Epithelial cell of proximal tubule (primary cell): ENCODE data around the gene MACROH2A2. TPM values are rescaled to one million over a fixed set of nuclear protein-coding genes. Genes with fewer than 3 reads are reported as not detected.
"Not testable (repeated sequence)": the region's sequence is repeated elsewhere in the genome, so short reads cannot be mapped to it uniquely, and the experiment has no call there.

ENCODE experiments used
- DNase-seq: peaks from one replicate; pipeline ENCODE4 v3.0.0-alpha.2; 2011; ENCODE audit warnings: low read depth
- H3K4me3 ChIP-seq: 2 replicates; pipeline ENCODE4 v1.5.1; 2011; ENCODE audit warnings: low read depth, mild to moderate bottlenecking, low read length
- CTCF ChIP-seq: conservative IDR thresholded peaks from 2 replicates; pipeline ENCODE4 v1.5.1; 2012; ENCODE audit warnings: low read depth, mild to moderate bottlenecking, low read length
- total RNA-seq: library from RNA; depleted of rRNA; stranded (reverse); fragments of >200 nt; gene quantifications from 2 replicates; pipeline ENCODE4 v1.2.3, GENCODE V29; 2015

The MACROH2A2 gene
- total RNA-seq, 1 donor from 2014 or later = 62.8 TPM

- TF ChIP-seq CTCF = no peak
- DNase-seq = no peak
- no peak overlapping the region for H3K4me3 ChIP-seq
Measured at GRCh38 chr10:70155255-70155838, 102.7 kb downstream of the MACROH2A2 start.

- no peak for TF ChIP-seq CTCF
- H3K4me3 ChIP-seq = no peak overlapping the region
- no peak for DNase-seq
Measured at GRCh38 chr10:70158113-70158512, 105.5 kb downstream of the MACROH2A2 start.

- H3K4me3 ChIP-seq, DNase-seq: not testable (repeated sequence)
Measured at GRCh38 chr10:70159366-70159765, 106.7 kb downstream of the MACROH2A2 start.

- no peak for DNase-seq
- no peak overlapping the region for H3K4me3 ChIP-seq
- TF ChIP-seq CTCF = no peak
Measured at GRCh38 chr10:70160798-70161197, 108.2 kb downstream of the MACROH2A2 start.

Other genes with a start within 250 kb of the MACROH2A2 start
- gene AIFM2, start 80.0 kb downstream of the MACROH2A2 start, total RNA-seq = 3.7 and 11.6 TPM in 2 replicates
- gene TYSND1, start 93.9 kb downstream of the MACROH2A2 start, total RNA-seq = 14.3 and 21.7 TPM in 2 replicates
- gene SAR1A, start 117.7 kb downstream of the MACROH2A2 start, total RNA-seq = 59.9 and 68.1 TPM in 2 replicates
- gene PPA1, start 180.6 kb downstream of the MACROH2A2 start, total RNA-seq = 245 and 299 TPM in 2 replicates
- gene NPFFR1, start 231.2 kb downstream of the MACROH2A2 start, total RNA-seq = 0.14 TPM in 1 of 2 replicates, not detected in the other